SK-N-MC (cell line): ENCODE measurements around the gene KRTAP6-2.

ENCODE experiments used
- EZH2 ChIP-seq: fragments of 200-600 bp; sonication (generic); IDR thresholded peaks from one replicate; pipeline ENCODE4 v1.6.1; 2017; ENCODE audit warnings: antibody characterized with exemption
- FOXP2 ChIP-seq: optimal IDR thresholded peaks from 2 replicates; pipeline ENCODE3; 2011; ENCODE audit warnings: mild to moderate bottlenecking, moderate library complexity; ENCODE audit not compliant: insufficient read depth; ENCODE audit errors: extremely low read length, control extremely low read depth
- POLR2AphosphoS5 ChIP-seq: IDR thresholded peaks from 2 replicates; pipeline ENCODE4 v1.6.1; 2012; ENCODE audit warnings: mild to moderate bottlenecking, low read depth, low read length, borderline replicate concordance

DNA sequence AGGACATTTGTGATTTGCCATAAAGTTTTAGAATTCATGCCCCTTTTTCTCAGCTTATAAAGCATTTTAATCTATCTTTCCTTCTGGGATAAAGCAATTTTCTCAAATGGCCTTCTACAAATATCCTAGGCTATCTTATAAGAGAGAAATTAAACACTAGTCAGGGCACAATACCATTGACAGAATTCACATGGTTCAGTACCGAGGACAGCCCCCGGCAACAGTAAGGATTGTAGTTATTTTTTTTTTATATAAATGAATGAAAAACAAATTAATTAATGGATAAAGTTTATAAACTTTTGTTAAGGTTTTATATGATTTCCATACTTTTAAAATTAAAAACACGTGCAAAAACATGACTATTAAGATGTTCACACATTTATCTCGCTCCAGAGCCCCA, 29.4 kb upstream of the KRTAP6-2 start:
- TF ChIP-seq EZH2 (no peak), POLR2AphosphoS5 (no peak), FOXP2 (no peak)
